Tibial nerve (tissue), 3 donors: ENCODE results near the gene IFI44.

Experiments
- POLR2A ChIP-seq, 2 donors: fragments of 450-650 bp; IDR thresholded peaks; one replicate each; pipeline ENCODE4 v1.6.1; 2017; ENCODE audit warnings: antibody characterized with exemption in 2 of 2, mild to moderate bottlenecking in 2 of 2, moderate library complexity in 2 of 2
- TF ChIP-seq, protein P1 (sequence below), 5 experiments: fragments of 200-600 bp in 3 of 5; fragments of 450-650 bp in 2 of 5; sonication (generic) in 3 of 5; IDR thresholded peaks; one replicate each; pipeline ENCODE4 v1.5.1; 2016 to 2019; ENCODE audit warnings: antibody characterized with exemption in 5 of 5, mild to moderate bottlenecking in 3 of 5, moderate library complexity in 2 of 5

DNA sequence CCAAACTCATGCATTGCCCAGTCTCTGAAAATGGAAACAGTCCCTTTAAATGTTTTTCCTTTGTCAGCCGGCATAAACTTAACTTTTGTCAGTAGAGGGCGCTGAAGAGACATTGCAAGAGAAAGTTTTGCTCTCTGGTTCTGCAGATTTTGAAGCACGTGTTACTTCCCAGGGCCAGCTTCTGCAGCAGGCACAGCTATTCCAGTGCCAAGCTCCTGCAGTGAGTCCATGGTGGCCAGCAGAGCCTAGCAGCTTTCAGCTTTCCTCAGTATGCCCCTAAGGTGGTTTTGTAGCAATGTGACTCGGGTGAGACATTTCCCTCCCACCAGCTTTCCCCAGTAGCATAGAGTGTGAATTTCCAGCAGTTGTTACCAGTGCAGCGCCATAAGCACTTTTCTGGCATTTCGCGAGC, 32.0 kb upstream of the IFI44 start:
- TF ChIP-seq POLR2A (IDR thresholded peaks at IDR 0.05) = no peak
- TF ChIP-seq, protein P1, sequence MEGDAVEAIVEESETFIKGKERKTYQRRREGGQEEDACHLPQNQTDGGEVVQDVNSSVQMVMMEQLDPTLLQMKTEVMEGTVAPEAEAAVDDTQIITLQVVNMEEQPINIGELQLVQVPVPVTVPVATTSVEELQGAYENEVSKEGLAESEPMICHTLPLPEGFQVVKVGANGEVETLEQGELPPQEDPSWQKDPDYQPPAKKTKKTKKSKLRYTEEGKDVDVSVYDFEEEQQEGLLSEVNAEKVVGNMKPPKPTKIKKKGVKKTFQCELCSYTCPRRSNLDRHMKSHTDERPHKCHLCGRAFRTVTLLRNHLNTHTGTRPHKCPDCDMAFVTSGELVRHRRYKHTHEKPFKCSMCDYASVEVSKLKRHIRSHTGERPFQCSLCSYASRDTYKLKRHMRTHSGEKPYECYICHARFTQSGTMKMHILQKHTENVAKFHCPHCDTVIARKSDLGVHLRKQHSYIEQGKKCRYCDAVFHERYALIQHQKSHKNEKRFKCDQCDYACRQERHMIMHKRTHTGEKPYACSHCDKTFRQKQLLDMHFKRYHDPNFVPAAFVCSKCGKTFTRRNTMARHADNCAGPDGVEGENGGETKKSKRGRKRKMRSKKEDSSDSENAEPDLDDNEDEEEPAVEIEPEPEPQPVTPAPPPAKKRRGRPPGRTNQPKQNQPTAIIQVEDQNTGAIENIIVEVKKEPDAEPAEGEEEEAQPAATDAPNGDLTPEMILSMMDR (IDR thresholded peaks at IDR 0.05) = peak; percentile 86 to 93 (median 87)
